SKM-1 treated with dmso at 0.1 percent for 144 hours (cell line): Measurements from ENCODE around the gene TRIM37.
"Not testable (repeated sequence)": the region's sequence is repeated elsewhere in the genome, so short reads cannot be mapped to it uniquely, and the experiment has no call there.

Source experiments
- DNase-seq: peaks from one replicate; lab custom pipeline; 2025; ENCODE audit not compliant: unreplicated experiment; lab: John Stamatoyannopoulos, UW

Gene TRIM37

DNA sequence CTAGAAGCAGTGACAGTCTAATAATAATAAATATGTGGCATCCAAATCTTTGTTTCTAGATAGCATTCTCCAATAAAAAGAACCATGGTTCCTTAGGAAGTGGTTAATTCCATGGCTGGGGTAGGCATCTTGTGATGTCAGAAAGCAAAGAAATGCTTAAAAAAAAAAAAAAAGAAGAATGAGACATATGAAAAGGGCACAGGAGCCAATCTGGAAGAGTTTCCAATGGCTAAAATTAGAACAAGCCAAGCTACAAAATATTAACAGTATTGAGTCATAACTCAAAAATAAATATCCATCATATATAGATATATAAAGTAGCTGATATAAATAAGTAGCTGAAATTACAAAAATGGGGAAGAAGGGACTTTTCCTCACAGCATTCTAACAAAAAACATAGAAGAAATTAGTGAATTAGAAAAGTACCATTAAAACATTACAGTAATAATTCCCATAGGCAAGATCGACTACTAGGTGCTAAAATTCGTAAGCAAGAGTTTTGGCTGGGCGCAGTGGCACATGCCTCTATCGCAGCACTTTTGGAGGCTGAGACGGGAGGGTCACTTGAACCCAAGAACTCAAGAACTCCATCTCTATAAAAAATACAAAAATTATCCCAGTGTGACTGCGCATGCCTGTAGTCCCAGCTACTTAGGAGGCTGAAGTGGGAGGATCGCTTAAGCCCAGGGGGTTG lies 111.3 kb downstream of the TRIM37 start:
- DNase-seq = no peak

DNA sequence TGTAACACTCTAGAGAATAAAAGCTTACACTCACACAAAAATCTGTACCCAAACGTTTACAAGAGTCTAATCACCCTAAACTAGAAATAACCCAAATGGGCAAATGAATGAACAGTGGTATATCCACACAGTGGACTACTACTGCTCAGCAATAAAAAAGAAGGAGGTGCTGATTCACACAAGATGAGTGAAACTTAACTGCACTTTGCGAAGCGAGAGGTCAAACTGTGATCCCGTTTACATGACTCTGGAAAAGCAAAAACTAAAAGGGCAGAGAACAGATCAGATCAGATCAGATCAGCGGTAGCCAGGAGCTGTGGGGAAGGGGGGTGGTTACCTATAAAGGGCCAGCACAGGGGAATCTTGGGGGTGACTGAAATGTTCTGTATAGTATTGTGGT lies 113.4 kb downstream of the TRIM37 start:
- DNase-seq = no peak

DNA sequence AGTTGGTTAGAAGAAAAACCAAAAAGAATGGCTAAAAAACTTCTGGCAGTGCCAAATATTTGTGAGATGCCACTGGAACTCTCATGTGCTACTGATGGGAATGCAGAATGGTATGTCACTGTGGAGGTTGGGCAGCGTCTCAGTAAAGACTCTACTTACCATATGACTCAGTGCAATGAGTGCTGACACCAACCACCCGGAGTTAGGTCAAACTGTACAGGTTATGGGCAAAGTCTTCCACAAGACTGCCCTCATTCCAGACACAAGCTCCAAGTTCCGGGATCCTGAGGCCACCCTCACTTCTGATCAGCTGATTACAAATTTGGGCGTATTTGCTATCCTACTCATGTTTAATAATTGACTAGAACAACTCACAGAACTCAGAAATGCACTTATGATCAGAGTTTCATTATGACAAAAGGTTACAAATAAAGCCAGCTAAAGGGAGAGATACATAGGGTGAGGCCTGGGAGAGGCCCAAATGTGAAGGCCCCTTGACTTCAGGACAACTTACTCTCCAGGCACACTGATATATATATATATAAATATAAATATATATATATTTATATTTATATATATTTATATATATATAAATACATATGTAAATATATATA lies 114.9 kb downstream of the TRIM37 start:
- no peak for DNase-seq

DNA sequence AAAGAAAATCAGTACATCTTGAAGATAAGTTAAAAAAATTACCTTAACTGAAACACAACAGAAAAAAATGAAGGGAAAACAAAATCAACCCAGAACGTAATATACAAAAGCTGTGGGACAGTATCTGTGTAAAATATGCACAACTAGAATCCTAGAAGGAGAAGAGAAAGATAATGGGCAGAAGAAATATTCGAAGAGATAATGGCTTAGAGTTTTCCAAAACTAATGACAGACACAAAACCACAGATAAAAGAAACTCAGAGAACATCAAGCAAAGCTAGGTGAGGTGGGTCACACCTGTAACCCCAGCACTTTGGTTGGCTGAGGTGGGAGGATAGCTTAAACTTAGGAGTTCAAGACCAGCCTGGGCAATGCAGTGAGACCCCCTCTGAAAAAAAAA lies 117.1 kb downstream of the TRIM37 start:
- DNase-seq = no peak

DNA sequence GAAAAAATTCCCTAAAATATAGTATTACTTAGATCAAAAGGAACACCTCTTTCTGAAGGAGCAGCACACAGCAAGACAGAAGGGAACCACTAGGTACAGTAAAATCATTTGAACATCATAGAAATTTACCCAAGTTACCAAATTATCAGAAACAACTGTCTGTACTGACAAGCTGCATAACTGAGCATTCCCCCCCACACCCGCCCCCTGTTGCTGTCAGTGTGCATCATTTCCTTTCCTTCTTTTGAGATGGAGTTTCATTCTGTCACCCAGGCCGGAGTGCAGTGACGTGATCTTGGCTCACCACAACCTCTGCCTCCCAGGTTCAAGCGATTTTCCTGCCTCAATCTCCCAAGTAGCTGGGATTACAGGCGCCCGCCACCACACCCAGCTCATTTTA lies 120.7 kb downstream of the TRIM37 start:
- DNase-seq = no peak

DNA sequence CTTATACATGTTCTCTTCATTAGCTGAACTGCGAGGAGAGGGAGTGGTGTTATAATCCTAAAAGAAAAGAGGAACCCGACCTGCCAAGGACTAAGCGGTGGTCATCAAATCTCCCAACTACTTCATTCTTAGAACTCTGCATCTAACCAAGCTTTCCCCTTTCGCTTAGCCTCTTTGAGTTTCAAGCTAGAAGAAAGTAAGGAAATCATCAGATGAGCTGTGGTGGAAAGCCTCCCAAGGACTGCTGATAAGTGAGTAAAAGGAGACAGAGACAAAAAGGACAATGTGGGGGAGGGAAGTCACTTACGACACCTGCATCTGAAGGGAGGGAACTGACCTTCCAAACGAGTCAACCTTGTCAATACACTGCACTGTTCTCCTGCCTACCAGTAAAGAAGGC lies 121.3 kb downstream of the TRIM37 start:
- peak; percentile 68 for DNase-seq

DNA sequence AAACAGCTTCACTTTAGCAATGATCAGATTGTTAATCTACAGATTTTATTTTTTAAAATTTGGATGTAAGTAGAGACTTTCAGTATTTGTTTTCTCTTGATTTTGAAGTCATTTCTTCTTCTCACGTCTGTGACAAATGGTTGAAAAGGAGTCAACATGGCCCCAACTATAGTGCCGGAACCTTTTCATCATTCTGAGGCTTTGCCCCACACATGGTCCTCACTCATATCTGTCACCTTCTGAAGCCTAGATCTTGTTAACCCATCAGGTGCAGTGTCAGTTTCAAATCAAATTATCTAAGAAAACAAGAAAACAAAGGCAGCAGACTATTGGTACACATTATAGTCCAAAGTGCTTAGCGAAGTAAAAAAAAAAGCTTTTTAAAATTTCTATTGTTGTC lies 124.1 kb downstream of the TRIM37 start:
- DNase-seq = no peak

DNA sequence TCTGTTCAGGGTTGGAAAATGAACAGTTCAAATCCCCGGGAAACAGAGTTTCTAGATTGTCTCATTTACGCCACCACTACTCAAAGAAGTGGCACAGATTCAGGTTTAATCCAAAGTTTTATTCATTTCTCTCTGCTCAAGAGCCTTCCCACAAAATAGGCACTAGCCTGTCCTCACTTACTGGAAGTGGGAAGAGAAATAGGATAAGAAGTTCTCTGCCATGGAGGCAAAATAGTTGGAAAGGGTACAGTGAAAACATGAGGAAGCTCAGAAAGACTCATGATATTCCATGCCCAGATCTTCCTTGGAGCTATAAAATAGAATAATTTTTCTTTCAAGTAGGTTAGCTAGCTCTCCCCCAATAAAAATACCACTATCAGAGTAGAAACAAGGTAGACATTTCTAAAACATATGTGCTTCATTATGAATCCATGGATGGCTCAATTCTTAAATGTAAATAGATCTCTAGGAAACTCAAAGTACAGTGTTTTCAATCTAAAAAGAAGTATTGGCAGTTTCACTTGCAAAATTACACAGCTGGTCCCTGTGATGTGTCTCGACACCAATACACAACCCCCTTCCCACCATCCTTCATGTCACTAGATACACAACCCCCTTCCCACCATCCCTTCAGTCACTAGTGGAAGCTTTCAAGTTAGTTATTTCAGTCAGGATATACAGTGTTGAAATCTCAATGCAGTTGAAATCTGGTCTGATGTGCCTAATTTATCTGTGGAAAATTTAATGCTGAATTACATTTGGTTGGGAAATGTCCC lies 125.8 kb downstream of the TRIM37 start:
- DNase-seq = no peak

DNA sequence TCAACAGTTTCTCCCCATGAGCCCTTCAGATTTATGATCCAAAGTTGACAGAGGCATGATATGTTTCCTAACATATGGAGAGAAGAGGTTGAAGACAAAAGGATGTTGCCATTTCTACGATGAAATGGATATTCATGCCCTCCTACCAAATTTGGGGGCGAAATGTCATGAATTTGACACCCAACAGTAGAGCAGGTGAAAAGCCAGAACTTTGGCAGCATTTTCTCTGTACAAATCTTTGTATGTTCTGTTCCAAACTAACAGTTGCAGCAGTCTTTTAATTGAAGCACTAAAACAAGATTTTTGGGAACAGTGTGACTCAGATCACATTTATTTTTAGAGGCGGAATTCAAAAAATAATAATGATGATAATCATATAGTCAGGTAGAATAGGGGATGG lies 130.1 kb downstream of the TRIM37 start:
- DNase-seq = no peak

DNA sequence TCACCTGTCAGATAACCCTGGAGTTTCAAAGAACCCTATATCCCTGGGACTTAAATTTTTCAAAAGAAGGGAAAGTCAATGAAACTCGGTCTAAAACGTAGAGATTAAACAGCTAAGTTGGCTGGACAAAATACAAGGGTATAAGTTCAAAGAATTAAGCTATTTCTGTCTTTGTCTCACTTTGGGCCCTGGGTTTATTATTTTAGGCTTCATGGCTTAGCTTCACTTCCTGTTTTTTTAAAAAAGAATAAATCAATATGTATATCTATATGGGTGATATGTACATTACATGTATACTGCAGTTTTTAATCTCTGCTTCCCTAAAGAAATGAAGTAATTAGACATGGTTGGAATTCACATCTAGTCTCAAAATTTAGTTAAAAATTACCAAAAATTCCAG lies 132.3 kb downstream of the TRIM37 start:
- no peak for DNase-seq

DNA sequence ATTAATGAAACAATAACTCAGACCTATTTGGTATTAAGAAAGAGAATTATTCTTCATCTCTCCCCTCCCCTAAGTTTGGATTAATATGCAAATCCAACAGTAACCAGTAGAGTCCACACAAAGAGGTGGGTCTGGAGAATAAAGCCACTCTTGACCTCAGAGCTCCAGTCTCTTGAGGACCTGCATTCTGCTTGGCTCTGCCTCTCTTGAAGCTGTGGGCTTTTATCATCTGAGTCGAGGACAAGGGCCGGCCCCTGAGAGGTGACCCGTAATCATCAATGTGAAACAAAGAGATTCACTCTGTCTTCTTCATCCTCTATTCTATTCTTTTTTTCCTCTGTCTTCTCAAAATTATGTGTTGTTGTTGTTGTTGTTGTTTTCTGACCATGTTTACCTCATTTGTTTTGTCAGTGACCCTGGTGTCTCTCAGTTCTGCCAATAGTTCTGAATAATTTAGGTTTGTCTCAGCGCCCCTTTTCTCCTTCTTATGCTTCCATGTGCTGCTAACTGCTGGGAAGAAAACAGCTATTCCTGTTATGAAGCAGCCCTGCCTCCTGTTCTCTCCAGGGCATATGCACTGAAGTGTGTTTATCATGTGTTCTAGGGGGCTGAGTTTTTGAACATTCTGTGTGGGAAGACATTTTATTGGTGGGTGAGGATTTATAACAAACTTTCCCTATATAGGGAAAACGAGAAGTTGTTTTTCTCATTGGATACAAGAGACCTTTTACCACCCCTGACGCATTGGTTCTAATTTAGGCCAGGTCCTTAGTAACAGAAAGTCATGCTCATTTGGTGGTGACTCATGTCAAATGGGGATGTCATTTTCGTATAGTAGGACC lies 135.8 kb downstream of the TRIM37 start:
- no peak for DNase-seq

DNA sequence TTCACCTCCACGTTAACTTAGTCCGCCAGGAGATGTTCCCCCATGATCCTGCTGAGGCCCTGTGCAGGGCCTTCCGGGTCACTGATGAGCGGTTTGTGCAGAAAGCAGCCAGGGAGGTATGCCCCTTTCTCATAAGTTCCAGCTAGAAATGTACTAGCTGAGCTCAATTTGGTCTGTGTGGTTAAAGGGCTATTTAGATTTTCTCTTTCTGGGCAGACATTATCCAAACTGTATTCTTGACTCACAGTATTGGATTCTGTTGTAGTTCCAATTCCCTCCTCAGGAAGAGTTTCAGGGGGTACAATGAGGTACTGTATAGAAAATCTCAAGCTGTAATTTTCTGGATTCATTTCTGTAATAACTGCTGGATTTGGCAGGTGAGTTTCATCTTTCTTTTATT lies 137.1 kb downstream of the TRIM37 start:
- DNase-seq = no peak

DNA sequence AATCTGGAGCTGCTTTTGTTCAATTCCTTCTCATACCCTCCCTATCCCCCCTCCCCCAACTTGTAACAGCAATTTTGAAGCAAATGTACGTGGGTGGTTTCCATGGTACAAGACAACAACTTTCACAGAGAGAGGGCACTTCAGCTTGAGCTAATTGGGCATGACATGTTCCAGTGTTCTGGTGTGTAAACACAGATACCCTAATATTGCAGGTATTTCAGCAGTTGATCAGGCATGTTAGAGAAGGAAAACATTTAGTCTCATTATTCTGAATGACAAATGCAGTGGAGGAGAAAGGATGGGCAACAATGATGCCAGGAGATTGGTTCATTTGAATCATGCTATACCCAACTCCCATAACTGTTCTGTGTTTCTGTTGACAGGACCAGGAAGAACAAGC lies 137.5 kb downstream of the TRIM37 start:
- DNase-seq = no peak

DNA sequence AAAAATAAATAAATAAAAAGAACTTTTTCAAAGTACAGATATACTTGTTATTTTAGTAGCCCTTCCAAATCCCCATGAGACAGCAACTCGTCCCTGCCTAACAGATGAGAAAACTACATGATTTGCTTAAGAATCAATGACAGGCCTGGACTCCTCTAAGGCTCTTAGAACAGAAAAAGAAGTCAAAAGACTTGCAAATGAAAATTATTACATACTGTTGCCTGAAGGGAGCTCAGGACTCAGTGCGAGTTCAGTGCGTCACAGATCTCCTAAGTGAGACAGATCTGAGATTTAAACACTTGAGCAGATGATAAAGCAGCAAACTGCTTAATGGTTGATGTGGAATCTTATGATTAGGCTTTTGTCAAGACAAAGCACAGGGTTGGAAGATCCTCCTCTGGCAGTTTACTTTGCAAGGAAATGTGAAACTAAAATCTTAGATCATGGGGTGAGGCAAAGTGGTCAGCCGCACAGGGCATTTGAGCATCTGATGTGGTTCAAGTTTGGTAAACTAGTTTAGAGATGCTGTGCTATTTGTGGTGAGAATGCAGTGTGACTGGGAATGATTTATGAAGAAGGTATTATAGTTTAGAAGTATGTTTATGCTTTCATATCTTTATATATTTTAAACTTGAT lies 138.1 kb downstream of the TRIM37 start:
- no peak for DNase-seq

DNA sequence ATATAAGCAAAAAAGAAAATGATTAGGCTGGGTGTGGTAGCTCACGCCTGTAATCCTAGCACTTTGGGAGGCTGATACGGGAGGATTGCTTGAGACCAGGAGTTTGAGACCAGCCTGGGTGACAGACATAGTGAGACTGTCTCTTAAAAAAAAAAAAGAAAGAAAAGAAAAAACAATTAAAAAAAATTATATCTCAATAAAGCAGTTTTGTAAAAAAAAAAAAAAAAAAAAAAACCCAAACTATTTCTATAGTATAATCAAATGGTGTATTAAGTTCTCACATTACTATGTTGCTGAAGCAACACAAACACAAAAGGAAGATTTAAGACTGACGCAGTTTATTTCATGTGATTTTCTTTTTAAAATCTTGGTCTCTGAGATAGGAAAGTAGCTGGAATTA lies 140.5 kb downstream of the TRIM37 start:
- no peak for DNase-seq

DNA sequence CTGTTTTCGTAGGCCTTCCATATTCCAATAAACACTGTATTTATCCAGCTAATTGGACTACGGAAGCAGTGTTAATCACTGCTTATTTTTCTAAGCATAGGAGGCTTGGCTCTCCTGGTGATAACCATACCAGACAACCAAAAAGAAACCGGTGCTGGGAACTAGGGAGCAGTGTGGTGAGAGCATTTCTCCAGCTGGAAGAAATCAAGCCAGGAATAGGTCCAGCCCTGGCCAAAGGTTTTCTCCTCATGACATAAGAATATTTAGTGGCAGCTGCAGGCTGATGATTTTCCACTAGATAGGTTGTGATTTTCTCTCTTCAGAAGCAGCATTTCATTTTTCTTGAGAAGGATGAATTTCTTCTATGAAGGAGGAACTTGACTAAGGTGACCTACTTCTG lies 141.5 kb downstream of the TRIM37 start:
- no peak for DNase-seq

DNA sequence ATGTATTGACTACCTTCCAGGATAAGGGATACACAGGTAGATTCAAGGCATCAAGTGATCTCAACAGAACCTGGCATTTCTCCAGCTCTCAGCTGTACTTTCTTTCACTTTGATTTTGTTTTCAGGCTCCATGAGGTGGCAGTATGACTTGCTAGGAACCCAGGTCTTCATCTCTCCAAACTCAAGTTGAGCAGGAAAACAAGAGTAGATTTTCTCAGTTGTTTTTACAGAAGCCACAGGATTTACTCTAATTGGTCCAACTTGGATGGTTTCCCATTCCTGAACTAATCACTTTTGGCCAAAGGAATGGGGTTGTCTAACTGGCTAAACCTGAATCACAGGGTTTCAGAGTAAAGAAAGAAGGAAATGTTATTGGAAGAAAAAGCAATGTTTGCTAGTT lies 146.6 kb downstream of the TRIM37 start:
- DNase-seq = peak; percentile 16

DNA sequence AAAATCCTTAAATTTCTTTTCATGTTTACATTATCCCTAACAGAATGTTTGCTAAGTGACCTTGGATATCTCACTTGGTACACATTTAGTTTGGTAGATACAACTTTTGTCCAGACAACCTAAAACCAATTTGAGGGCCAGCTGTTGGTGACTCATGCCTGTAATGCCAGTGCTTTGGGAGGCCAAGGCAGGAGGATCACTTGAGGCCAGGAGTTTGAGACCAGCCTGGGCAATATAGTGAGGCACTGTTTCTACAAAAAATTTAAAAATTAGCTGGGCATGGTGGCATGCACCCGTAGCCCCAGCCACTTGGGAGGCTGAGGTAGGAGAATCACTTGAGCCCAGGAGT lies 149.0 kb downstream of the TRIM37 start:
- DNase-seq = not testable (repeated sequence)

DNA sequence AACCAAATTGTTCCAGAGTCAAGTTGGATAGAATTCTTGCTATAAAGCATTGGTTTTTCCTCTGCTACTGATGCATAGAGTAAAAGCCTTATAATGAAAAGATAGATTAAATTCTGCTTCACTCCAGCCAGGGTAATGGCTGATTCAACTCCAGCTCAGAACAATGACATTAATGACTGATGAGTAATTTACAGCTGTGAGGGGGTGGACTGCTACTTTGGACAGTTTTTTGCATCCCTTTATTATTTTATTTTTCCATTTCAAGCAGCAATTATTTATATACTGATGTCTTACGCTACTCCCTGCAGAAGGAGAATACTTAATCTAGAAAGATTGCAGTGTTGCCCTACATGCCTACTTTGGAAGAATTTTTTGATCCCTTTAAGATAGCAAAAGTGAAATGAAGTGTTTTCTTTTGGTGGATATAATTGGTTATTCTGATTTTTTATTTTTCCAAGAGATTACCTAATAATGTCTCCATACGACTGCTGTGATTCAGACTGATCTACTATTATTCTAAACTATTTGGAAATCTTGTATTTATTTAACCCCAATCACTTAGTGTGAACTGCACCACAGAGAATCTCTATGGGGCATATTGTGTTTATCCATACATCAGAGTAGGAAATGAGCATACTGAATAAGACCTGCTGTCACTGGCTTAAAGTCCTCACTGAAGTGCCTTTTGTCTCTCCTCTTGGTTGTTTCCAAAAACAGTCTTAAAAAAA lies 149.5 kb downstream of the TRIM37 start:
- no peak for DNase-seq

DNA sequence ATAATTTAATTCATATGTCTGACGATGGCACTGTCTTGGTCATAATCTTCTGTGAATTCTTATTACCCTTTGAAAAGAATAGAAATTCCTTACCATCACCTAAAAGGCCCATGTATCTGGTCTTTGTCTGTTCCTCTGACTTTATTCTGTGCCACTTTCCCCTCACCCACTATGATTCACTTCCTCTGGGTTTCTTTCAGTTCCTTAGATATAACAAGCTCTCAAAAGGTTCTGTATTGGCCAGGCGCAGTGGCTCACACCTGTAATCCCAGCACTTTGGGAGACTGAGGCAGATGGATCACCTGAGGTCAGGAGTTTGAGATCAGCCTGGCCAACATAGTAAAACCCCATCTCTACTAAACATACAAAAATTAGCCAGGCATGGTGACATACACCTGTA lies 152.3 kb downstream of the TRIM37 start:
- peak; percentile 15 for DNase-seq
